Hepatocyte (in vitro differentiated cells): ENCODE results near the gene AZU1.

ENCODE experiments used
- CTCF ChIP-seq: fragments of 200-600 bp; sonication (generic); IDR thresholded peaks from 2 replicates; pipeline ENCODE4 v1.5.1; 2016; ENCODE audit warnings: antibody characterized with exemption, mild to moderate bottlenecking; ENCODE audit not compliant: poor library complexity
- EZH2 ChIP-seq: fragments of 200-600 bp; sonication (generic); IDR thresholded peaks from 2 replicates; pipeline ENCODE4 v1.6.1; 2016; ENCODE audit warnings: antibody characterized with exemption, mild to moderate bottlenecking, borderline replicate concordance
- EZH2phosphoT487 ChIP-seq: fragments of 200-600 bp; sonication (generic); IDR thresholded peaks from one replicate; pipeline ENCODE4 v1.6.1; 2018; ENCODE audit warnings: antibody characterized with exemption, mild to moderate bottlenecking, low read depth, moderate library complexity; ENCODE audit not compliant: unreplicated experiment, severe bottlenecking

GRCh38 chr19:802498-803098 is 25.0 kb upstream of the AZU1 start:
- TF ChIP-seq CTCF: no peak
- no peak for TF ChIP-seq EZH2phosphoT487
- no peak for TF ChIP-seq EZH2
